HG02610 (cell line): ENCODE results near the gene EFNA5.

Source experiments
- ATAC-seq: cut with Tn5 transposase; IDR thresholded peaks from one replicate; pipeline ENCODE4 v1.9.1; 2021; ENCODE audit warnings: mild to moderate bottlenecking, moderate library complexity; ENCODE audit not compliant: unreplicated experiment

Gene EFNA5

GRCh38 chr5:107407713-107408298 lies 262.9 kb downstream of the EFNA5 start:
- no peak for ATAC-seq

GRCh38 chr5:107404595-107405374 lies 266.0 kb downstream of the EFNA5 start:
- no peak for ATAC-seq

- ATAC-seq = no peak
Measured at GRCh38 chr5:107403228-107403953, 267.3 kb downstream of the EFNA5 start.

- no peak for ATAC-seq
Measured at GRCh38 chr5:107402434-107403227, 268.1 kb downstream of the EFNA5 start.

- ATAC-seq = no peak
Measured at GRCh38 chr5:107401470-107402122, 269.1 kb downstream of the EFNA5 start.

- no peak for ATAC-seq
Measured at GRCh38 chr5:107400328-107400727, 270.4 kb downstream of the EFNA5 start.

GRCh38 chr5:107398703-107399102 lies 272.0 kb downstream of the EFNA5 start:
- no peak for ATAC-seq

- peak; percentile 48 for ATAC-seq
Measured at GRCh38 chr5:107396351-107396690, 274.4 kb downstream of the EFNA5 start.

- peak; percentile 82 for ATAC-seq
Measured at GRCh38 chr5:107395632-107396350, 274.9 kb downstream of the EFNA5 start.

GRCh38 chr5:107393851-107394250 lies 276.9 kb downstream of the EFNA5 start:
- no peak for ATAC-seq

GRCh38 chr5:107391787-107392186 lies 278.9 kb downstream of the EFNA5 start:
- no peak for ATAC-seq

GRCh38 chr5:107389775-107390148 lies 281.0 kb downstream of the EFNA5 start:
- ATAC-seq = no peak

- ATAC-seq = peak; percentile 57
Measured at GRCh38 chr5:107389130-107389774, 281.5 kb downstream of the EFNA5 start.

- ATAC-seq = peak; percentile 76
Measured at GRCh38 chr5:107388141-107388861, 282.4 kb downstream of the EFNA5 start.

- peak; percentile 2 for ATAC-seq
Measured at GRCh38 chr5:107387526-107388140, 283.1 kb downstream of the EFNA5 start.

GRCh38 chr5:107385708-107386107 lies 285.0 kb downstream of the EFNA5 start:
- ATAC-seq = no peak

GRCh38 chr5:107384256-107384655 lies 286.5 kb downstream of the EFNA5 start:
- ATAC-seq = no peak

GRCh38 chr5:107383414-107383813 lies 287.3 kb downstream of the EFNA5 start:
- no peak for ATAC-seq
